Cortex of kidney (tissue), 1 donor: Measurements from ENCODE around the gene GSK3A.

ENCODE experiments used
- DNase-seq: peaks from one replicate; lab custom pipeline; 2025; lab: John Stamatoyannopoulos, UW

Gene GSK3A

DNA sequence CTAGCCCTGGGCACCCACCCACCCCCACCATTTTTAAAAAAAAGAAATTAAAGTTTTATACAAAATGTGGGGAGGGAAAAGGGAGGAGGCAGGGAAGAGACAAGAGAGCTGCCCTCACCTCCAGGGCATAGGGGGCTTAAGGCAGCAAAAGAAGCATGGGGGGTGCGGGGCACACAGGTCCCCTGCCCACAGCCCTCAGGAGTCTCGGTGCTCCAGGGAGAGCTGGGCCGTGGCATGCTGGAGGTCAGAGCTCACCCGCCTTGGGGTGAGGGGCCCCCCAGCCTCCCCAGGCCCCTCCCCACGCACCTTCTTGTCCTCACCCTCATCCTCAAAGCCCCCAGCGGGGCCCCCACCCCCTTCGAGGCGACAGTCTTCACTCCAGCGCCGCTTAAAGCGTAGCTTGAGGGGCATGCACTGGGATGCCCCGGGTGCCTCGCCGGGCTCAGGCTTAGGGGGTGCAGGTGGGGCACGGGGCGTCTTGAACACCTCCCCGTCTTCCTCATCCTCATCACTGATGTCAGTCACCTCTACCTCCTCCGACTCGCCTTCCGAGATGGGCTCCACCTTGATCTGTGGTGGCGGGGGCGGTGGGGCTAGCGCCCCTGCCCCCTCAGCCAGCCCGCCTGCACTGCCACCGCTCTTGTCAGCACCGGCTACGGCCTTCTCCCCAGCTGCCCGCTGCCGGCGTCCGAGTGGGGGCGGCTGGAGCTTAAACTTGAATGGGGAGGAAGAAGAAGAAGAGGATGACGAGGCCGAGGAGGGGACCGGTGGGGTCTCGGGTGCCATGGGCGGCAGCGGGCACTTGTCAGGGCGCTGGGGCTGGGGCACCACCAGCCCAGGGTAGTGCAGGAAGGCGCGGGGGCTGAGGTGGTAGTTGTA is 6.1 kb upstream of the GSK3A start:
- DNase-seq = no peak

DNA sequence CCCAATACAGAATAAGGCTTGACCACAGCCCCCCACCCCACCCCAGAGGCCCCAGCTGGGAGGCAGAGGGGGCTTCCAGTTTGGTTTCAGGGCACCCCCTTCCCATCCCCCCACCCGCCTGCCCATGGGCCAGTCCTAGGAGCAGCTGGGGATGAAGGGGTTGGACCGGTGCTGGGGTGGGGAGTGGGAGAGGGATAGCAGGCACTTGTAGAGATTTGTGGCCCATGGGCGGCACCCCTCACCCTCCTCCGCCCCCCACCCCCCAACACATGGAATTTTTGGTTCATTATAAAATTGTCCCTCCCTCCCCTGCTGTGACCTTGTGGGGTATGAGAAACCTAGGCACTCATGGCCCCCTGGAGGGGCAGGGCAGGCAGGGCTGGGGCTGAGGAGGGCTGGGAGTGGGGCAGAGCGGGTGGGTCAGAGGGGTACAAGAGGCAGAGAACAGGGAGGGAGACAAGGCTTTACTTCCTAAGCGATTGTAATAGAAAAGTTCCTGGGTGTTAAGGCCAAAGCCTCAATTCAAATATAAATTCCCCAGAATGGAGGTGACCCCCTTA is 5.3 kb upstream of the GSK3A start:
- DNase-seq = no peak

DNA sequence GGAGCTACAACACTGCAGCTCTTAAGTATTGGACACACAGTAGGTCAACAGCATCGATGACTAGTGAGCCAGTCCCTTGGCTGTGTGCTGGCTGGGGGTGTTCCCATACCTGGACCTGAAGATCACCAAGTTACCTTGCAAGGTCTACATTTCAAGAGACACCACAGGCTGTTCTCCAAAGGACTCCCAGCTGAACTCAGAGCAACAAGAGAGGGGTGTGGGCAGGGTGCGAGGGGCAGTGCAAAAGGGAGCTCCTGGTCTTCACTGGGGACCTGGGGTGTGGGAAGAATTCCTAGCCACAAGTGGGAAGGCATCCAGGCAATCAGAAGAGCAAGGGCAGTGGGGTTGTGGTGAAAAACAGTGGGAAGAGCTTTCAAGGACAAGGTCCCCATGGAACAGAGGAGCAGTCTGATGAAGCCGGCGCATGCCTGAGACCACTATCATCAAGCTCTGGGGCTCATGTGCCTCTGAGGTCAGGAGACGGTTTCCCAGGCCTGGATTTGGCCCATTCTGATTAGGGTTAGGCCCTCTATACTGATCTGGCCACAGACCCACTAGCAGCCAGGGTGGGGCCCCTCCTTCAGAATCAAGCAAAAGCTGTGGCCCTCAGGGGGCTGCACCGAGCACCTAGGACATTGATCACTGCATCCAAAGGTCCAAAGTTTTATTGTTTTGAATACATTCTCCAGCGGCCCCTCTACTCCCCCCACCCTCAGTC is 4.7 kb upstream of the GSK3A start:
- no peak for DNase-seq

DNA sequence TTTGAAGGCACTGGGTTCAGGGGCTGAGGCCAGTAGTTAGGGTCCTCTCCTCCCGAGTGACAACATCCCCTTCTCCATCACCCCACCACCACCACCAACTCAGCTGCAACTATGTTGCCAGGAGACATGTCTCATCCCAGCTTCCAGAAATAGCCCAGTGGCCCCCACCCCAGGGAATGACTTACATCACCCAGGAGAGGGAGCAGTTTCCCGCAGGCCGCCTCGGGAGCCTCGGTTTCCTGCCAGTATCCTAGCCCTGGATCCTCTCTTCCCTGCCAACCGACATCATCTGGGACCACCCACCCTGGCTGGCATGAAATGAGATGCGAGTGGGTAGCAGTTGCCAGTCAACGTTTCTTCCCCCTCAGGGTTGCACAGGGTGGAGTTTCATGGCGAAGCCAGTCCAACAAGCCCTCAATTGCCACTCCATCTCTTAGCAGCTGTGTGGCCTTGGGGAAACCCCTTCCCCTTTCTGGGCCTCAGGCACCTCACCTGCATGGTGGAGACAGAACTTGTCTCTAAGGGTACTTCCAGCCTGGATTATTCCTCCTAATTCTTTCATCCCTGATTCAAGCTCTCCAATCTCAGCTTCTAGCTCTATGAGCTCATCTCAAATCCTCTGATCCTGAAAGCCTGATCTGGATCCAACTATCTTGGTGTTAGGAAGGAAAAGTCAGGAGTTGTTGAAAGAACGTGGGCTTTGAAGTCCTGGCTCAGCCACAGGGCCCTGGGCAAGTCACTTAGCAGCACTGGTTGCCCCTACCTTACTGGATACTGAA is 3.9 kb upstream of the GSK3A start:
- DNase-seq = no peak

DNA sequence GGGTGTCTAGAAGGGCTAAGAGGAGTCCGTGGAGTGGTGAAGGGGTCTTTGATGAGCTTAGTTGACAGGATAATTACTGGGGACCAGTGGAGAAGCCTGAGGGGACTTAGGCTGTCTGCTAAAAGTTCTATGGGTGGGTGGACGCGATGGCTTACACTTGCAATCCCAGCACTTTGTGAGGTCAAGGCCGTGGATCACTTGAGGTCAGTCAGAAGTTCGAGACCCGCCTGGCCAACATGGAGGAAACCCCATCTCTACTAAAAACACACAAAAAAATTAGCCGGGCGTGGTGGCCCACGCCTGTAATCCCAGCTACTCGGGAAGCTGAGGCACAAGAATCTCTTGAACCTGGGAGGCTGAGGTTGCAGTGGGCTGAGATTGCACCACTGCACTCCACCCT is 2.8 kb upstream of the GSK3A start:
- DNase-seq = no peak

GRCh38 chr19:42244347-42245220 is 2.2 kb upstream of the GSK3A start:
- DNase-seq = no peak

DNA sequence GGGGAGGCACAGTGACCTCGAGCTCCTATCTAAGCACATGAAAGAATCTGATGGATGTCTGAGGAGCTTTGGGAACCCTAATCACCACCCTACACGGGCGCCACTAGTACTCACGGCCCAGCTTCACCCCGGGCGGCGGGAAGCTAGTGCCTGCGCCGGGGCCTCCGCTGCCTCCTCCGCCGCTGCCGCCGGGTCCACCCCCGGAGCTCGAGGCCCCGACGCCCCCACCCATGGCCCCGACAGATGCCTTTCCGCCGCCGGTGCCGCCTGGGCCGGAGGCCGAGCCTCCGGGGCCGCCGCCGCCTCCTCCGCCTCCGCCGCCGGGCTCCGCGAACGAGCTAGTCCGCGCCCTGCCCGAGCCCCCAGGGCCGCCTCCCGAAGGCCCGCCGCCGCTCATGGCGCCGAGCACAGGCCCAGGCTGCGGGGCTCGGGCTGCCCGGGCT is 312 bp downstream of the GSK3A start:
- no peak for DNase-seq

DNA sequence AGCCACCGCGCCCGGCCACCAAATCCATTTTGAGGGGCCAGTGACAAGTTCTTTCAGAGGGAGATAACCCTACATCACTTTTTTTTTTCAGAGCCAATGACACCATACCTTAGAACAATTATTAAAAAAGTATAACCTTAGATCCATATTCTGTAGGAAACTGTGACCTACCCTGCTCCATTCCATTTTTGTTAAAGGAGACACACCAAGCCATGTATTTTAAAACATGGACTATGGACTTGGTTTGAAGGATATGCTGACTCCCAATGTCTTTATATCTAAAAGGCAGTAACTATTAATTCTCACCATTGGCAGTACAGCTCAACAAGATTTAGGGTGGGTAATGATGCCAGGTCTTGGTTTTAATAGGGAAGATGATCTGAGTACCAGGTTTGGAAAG is 1.1 kb downstream of the GSK3A start:
- DNase-seq = no peak

DNA sequence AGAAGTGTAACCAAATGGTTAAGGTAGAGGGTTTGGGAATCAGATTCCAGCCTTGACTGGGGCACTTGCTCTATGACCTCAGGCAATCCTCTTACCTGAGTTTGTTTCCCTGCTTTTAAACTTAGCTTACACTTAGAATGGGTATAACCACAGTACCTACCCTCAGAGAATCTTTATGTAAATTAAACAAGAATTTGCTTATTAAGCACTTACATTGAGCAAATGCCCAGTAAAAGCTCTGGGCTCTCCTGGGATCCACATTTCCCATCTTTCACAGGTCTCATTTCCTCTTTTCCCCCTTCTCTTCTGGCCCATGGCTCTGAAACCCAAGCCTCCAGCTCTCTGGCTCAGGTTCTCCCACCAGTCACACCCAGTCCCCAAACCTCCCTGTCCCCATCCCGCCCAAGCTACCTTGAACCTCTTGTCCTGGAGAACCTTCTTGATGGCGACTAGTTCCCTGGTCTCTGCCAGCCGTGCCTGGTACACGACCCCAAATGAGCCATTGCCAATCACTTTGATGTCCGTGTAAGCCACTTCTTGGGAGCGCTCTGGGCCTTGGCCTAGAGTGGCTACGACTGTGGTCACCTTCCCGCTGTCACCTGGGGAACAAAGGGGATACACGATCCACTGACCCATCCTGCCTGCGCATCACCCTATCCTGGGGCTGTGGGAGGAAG is 2.7 kb downstream of the GSK3A start:
- DNase-seq = no peak

DNA sequence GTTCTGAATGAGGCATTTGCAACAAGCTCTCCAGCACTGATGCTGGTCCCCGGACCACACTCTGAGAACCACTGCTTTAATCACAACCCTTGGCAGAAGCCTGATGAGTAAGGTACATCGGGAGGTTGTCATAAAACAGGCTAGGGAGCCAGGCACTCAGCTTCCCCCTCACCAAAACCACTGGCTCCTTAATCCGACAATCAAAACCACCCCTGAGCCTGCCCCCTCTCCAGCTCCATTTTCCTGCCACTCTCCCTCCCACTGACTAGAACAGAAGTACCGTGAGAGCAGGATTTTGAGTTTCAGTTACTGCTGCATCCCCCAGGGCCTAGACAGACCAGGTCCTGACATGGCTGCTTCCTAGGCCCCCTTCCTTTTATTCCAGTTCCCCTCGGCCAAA is 7.2 kb downstream of the GSK3A start:
- no peak for DNase-seq

GRCh38 chr19:42234364-42234763 is 8.0 kb downstream of the GSK3A start:
- DNase-seq = no peak

DNA sequence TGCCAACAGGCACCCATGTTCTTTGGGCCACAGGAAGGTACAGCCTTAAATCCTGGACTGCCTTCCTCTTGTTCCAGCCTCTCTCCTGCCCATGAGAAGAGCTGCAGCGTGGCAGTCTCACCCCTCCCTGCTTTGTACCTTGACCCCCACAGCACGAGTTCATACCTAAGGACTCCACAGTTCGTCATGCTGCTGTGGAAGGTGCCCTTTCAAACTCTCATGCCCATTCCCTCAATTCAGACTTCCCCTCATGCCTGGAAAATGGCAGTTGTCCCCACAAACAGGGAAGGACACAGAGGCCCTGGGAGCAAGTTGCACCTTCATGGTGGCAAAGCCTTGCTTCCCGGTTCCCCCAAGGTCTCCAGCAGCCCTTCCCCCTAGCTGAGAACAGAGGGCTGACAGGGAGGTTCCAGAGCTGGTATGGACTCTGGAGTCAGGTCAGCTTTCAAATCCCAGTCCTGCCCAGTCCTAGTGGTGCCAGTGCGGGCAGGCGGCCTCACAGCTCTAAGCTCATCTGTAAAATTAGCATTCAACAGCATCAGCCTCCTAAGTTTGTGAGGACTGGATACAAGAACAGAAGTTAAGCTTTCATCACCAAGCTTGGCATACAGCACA is 8.6 kb downstream of the GSK3A start:
- DNase-seq = no peak

GRCh38 chr19:42233106-42233505 is 9.3 kb downstream of the GSK3A start:
- no peak for DNase-seq

DNA sequence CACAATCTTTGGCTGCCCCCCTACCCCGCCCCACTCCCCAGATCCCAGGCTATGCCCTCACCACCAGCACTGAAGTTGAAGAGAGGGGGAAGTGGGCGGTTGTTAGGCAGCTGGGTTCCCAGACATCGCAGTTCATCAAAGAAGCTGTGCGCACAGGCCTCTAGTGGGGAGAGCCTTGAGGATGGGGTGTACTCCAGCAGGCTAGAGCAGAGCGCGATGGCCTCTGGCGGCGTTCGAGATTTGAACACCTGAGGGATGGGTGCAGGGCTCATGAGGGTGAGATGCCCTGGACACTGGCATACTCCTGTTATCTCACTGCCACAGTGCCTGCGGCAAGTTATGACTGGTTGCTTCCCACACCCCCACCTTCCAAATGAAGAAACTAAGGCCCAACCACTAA is 10.0 kb downstream of the GSK3A start:
- DNase-seq = no peak

DNA sequence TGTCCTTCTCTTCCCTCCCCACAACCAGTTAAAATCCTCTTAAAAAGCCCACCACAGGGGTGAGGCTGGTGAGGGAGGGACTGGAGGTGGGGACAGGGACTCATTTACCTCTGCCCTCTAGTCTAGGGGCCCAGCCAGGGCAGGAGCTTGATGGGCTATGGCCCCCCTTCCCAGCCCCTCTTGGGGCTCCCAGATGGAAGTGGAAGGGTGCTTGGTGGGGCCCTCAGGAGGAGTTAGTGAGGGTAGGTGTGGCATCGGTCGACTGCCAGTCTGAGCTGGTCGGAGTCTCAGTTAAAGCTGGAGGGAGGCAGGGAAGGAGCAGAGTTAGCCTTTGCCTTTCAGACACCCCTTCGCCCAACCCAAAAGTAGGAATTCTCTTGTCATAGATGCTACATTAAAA is 11.8 kb downstream of the GSK3A start:
- DNase-seq = no peak

- DNase-seq = no peak
These were observed 12.5 kb downstream of the GSK3A start for GRCh38 chr19:42229855-42230351.

GRCh38 chr19:42229301-42229854 is 13.0 kb downstream of the GSK3A start:
- DNase-seq = no peak

DNA sequence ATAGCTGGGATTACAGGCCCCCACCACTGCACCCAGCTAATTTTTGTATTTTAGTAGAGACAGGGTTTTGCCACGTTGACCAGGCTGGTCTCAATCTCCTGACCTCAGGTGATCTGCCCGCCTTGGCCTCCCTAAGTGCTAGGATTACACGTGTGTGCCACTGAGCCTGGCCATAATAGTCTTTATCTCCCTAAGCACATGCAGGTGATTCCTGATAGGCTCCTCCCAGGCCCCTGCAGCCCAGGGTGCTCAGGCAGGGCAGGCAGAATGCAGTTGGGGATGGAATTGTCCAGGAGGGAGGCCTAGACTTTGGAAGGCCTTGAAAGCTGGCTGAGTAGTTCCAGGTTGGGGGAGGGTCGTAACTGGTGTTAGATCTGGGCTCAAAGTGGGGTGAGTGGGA is 13.8 kb downstream of the GSK3A start:
- DNase-seq = no peak

DNA sequence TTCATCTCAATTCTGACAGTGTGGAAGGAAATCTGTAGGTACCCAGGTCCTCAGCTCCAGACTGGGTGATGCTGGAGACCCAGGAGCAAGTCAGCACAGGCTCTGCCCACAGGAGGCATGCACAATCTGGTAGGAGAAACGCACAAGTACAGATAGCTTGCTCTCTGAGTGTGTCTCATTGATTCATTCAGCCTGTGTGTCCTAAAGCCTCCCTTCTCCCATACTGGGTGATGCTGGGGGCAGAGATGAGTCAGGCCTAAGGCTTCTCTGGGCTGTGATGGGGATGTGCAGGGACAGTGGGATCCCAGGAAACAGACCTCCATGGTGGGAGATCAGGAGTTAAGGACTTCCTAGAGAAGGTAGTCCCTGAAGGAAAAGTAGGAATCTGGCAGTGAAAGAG is 15.5 kb downstream of the GSK3A start:
- no peak for DNase-seq
